GM19324 (cell line): ENCODE measurements around the gene KCNH5.
"Not testable (repeated sequence)": the region's sequence is repeated elsewhere in the genome, so short reads cannot be mapped to it uniquely, and the experiment has no call there.

ENCODE experiments used
- ATAC-seq: cut with Tn5 transposase; IDR thresholded peaks from one replicate; pipeline ENCODE4 v1.9.1; 2021; ENCODE audit warnings: mild to moderate bottlenecking, moderate library complexity; ENCODE audit not compliant: unreplicated experiment, low FRiP score

The KCNH5 gene

DNA sequence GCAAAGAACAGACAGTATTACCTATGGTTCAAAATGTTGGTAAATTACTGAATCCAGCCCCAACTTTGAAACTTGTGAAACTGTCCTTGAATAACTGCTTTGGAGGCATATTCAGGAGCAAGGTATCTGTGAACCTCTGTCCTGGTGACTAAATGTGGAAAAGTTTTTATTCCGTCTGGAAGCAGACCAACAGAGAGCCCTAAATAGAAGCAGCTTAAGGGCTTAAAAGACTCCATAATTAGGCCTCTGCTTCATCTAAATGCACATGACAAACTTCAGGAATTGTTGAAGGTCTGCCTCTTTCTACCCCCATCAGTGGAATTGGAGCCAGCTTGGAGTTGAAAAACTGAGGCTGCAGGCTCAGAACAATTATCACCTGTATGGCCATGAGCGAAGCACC lies 276.5 kb downstream of the KCNH5 start:
- ATAC-seq = no peak

GRCh38 chr14:62763951-62764350 lies 281.3 kb downstream of the KCNH5 start:
- no peak for ATAC-seq

DNA sequence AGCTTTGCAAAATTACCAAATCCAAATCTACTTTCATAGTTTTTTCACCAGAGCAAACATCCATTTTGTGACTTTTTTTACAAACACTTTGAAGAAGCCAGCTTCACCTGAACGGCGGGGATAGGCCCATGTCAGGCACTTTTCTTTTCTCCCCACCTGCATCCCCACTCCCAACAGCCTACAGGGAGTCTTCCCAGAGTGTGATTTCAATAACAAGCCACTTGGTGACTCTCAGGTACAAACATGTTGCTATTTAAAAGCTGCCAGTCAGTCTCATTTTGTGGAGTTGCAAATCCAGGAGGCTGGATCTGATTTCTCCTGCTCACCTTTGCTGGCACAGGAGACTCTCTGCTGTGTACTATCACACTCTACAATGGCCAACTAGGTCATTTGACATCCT lies 285.5 kb downstream of the KCNH5 start:
- ATAC-seq = no peak

DNA sequence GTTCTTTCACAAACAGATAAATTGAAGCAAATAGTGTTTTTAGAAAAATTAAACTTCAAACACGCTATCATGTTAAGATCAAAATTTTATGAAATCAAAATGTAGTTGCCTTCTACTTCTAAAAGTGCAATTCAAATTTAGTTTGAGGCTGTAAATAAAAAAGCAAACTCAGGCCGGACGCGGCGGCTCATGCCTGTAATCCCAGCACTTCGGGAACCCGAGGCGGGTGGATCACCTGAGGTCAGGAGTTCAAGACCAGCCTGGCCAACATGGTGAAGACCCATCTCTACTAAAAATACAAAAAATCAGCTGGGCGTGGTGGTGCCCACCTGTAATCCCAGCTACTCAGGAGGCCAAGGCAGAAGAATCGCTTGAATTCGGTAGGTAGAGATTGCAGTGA lies 298.4 kb downstream of the KCNH5 start:
- not testable (repeated sequence) for ATAC-seq

- ATAC-seq = no peak
Measured at GRCh38 chr14:62745496-62745895, 299.8 kb downstream of the KCNH5 start.

GRCh38 chr14:62743560-62743959 lies 301.7 kb downstream of the KCNH5 start:
- no peak for ATAC-seq

GRCh38 chr14:62743118-62743517 lies 302.1 kb downstream of the KCNH5 start:
- ATAC-seq = no peak

GRCh38 chr14:62739647-62740046 lies 305.6 kb downstream of the KCNH5 start:
- ATAC-seq = no peak

DNA sequence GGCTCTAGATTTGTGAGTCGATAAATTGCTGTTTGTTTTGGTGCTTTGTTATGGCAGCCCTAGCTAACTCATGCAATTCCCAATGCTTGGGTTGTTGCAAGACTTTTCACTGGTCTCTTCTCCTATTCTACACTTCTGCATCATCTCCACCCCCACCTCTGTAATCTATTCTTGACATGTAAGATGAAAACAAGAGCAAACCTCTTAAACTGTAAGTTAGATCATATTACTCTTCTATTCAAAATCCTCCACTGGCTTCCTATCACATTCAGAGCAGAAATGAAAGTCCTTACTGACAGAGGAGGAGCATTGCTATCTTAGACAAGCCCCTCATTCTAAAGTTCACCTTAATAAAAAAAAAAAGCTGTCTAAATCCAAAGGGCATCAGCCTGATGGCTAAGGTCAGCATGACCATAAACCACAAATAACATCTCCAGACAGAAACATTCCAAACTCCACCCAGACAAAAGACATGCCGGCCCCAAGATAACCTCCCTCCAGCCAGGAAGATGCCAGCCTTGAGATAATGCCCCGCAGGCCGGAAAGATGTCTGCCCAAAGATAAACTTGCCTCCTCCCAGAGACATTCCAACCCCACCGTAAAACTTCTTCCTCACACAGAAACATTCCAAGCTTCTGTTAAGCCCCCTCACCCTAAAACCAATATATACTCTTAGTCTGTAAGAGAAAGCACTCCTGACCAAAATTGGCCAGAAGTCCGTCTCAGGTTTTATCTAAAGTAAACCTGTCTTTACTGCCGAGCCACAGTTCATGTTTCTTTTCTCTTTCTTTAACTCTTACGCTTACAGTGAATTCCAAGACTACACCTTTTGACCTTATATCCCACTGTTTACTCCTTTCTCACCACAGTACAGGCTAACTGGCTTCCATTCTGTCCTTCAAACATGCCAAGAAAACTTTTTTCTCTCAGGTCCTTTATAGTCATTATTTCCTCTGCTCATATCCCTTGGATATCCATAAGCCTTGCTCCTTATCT lies 308.9 kb downstream of the KCNH5 start:
- no peak for ATAC-seq

DNA sequence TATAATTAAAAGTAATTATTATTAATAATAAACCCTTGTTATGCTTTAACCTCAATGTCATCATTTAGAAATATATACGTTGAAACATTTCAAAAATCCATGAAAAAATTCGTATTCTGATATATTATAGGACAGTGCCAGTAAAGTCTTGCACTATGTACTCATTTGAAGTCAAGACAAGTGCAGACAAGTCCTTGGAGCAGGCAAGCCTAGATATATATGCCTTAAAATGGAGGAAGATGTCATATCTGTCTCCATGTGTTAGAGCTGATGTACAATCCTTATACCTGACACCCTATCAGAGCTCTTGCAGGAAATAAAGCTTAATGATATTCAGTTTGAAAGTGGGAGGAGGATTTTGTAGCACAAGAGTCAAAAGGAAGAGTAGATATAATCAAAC lies 310.4 kb downstream of the KCNH5 start:
- no peak for ATAC-seq

DNA sequence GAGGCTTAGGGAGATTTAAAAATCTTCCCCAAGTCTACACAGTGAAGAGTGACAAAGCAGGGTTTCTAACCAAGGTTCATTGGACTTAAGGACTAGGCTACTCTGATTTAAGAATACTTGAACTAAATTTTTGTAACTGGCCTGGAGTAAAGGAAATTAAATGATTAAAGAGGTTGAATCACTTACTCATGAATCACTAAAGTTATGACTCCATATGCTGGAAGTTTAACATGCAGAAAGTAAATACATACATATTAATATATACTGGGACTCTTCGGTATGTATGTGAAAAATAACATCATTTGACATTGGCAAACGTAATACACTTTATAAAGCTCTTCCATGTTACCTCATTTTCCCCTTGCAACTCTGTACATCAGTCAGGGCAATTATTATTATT lies 322.9 kb downstream of the KCNH5 start:
- no peak for ATAC-seq

DNA sequence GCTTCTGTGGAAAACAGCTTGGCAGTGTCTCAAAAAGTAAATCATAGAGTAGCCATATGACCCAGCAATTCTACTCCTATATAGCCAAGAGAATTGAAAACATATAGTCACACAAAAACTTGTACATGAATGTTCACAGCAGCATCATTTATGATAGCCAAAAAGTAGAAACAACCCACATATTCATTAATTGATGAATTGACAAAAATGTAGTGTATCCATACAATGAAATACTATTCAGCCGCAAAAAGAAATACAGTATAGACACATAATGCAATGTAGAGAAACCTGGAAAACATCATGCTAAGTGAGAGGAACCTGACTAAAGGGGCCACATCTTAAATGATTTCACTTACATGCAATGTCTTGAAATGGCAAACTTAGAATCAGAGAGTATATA lies 326.6 kb downstream of the KCNH5 start:
- no peak for ATAC-seq

GRCh38 chr14:62711351-62712023 lies 333.8 kb downstream of the KCNH5 start:
- no peak for ATAC-seq

- ATAC-seq = no peak
Measured at GRCh38 chr14:62710811-62711210, 334.4 kb downstream of the KCNH5 start.

- ATAC-seq = no peak
Measured at GRCh38 chr14:62709773-62710172, 335.5 kb downstream of the KCNH5 start.

GRCh38 chr14:62706217-62706616 lies 339.0 kb downstream of the KCNH5 start:
- ATAC-seq = no peak

- ATAC-seq = no peak
Measured at GRCh38 chr14:62697461-62697860, 347.8 kb downstream of the KCNH5 start.

DNA sequence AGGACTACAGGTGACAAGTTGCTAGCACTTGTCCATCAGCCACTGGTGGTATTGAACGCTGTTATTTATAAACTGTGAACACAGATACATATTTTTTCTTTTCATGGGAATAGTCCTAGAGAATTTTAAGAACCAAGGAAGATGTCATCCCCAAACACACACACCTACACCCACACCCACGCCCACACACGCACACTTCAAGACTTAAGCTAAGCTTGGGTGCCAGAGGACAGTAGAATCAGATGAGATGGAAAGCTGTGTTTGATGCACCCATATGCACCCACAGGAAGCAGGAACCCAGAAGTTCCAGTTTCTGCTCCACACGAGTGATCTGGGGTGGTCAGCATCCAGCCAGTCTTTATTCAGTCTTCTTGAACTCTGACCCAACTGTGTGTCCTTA lies 348.3 kb downstream of the KCNH5 start:
- ATAC-seq = no peak

DNA sequence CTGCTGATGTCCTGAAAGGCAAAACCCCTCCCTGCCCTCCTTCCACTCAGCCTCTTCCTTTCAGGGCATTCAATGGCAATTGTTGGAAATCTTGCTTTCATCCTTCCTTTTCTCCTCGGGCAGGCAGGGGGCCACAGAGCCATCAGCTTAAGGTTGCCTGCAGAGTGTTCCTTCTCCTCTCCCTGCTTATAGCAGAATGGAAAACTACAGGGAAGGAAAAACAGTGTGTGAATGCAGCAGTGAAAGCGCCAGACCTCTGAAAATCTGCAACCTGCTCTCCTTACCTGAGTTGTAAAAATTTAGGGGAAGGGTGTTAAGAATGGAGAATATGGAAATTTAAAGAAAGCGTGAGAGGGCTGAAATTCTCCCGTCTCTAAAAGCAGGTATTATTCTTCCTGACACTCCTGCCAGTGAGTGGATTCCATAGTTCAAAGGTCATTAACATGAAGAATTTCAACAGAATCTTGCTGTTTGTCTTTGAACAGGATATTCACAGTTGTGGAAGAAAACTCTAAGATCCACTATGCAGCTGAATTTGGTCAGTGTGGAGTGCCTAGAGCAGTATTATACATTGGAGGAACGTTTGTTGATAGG lies 348.8 kb downstream of the KCNH5 start:
- no peak for ATAC-seq

GRCh38 chr14:62694075-62694474 lies 351.2 kb downstream of the KCNH5 start:
- no peak for ATAC-seq

- ATAC-seq = no peak
Measured at GRCh38 chr14:62692490-62693106, 352.7 kb downstream of the KCNH5 start.
